Measurements from ENCODE around the gene TMOD1.

Gene TMOD1

GRCh38 chr9:97518909-97519307, 17.4 kb downstream of the TMOD1 start:
- H3K27ac ChIP-seq (ENCODE audit: low read depth, low read length), result no peak overlapping the region
- H3K27me3 ChIP-seq (ENCODE audit: control insufficient read depth, insufficient read depth, low read length), result no peaks in the 10 kb centered on the region
- no peak overlapping the region for H3K4me3 ChIP-seq (ENCODE audit: low read depth, low read length)
- peaks cover 7% of the 10 kb centered on the region; the same call in 1 of the 2 replicates for H3K4me1 ChIP-seq (ENCODE audit: control insufficient read depth, insufficient read depth, low read length)
- H3K9ac ChIP-seq (ENCODE audit: low read depth, low read length), result no peak overlapping the region
- H3K9me3 ChIP-seq (ENCODE audit: control insufficient read depth, insufficient read depth, low read length), result no peaks in the 10 kb centered on the region
- no peaks in the 10 kb centered on the region for H3K36me3 ChIP-seq (ENCODE audit: control insufficient read depth, insufficient read depth, low read length)

- Histone ChIP-seq H3K27me3 (ENCODE audit: control insufficient read depth, insufficient read depth, low read length) (no peaks in the 10 kb centered on the region), H3K9ac (ENCODE audit: low read depth, low read length) (no peak overlapping the region), H3K36me3 (ENCODE audit: control insufficient read depth, insufficient read depth, low read length) (no peaks in the 10 kb centered on the region), H3K27ac (ENCODE audit: low read depth, low read length) (no peak overlapping the region), H3K4me3 (ENCODE audit: low read depth, low read length) (no peak overlapping the region), H3K4me1 (ENCODE audit: control insufficient read depth, insufficient read depth, low read length) (peaks cover 7% of the 10 kb centered on the region; the same call in 1 of the 2 replicates), H3K9me3 (ENCODE audit: control insufficient read depth, insufficient read depth, low read length) (no peaks in the 10 kb centered on the region)
These were observed 18.0 kb downstream of the TMOD1 start for GRCh38 chr9:97519441-97519970.

GRCh38 chr9:97521576-97522333, 20.3 kb downstream of the TMOD1 start:
- Histone ChIP-seq H3K4me1 (ENCODE audit: control insufficient read depth, insufficient read depth, low read length) (no peaks in the 10 kb centered on the region), H3K27ac (ENCODE audit: low read depth, low read length) (no peak overlapping the region), H3K36me3 (ENCODE audit: control insufficient read depth, insufficient read depth, low read length) (no peaks in the 10 kb centered on the region), H3K9ac (ENCODE audit: low read depth, low read length) (no peak overlapping the region), H3K27me3 (ENCODE audit: control insufficient read depth, insufficient read depth, low read length) (no peaks in the 10 kb centered on the region), H3K4me3 (ENCODE audit: low read depth, low read length) (no peak overlapping the region), H3K9me3 (ENCODE audit: control insufficient read depth, insufficient read depth, low read length) (no peaks in the 10 kb centered on the region)

GRCh38 chr9:97524424-97524823, 23.0 kb downstream of the TMOD1 start:
- Histone ChIP-seq H3K27ac (ENCODE audit: low read depth, low read length) (no peak overlapping the region), H3K4me1 (ENCODE audit: control insufficient read depth, insufficient read depth, low read length) (peaks cover 20% of the 10 kb centered on the region), H3K27me3 (ENCODE audit: control insufficient read depth, insufficient read depth, low read length) (no peaks in the 10 kb centered on the region), H3K9me3 (ENCODE audit: control insufficient read depth, insufficient read depth, low read length) (no peaks in the 10 kb centered on the region), H3K4me3 (ENCODE audit: low read depth, low read length) (no peak overlapping the region), H3K9ac (ENCODE audit: low read depth, low read length) (no peak overlapping the region), H3K36me3 (ENCODE audit: control insufficient read depth, insufficient read depth, low read length) (no peaks in the 10 kb centered on the region)

- Histone ChIP-seq H3K9ac (ENCODE audit: low read depth, low read length) (no peak overlapping the region), H3K27ac (ENCODE audit: low read depth, low read length) (no peak overlapping the region), H3K27me3 (ENCODE audit: control insufficient read depth, insufficient read depth, low read length) (no peaks in the 10 kb centered on the region), H3K4me3 (ENCODE audit: low read depth, low read length) (no peak overlapping the region), H3K9me3 (ENCODE audit: control insufficient read depth, insufficient read depth, low read length) (no peaks in the 10 kb centered on the region), H3K36me3 (ENCODE audit: control insufficient read depth, insufficient read depth, low read length) (no peaks in the 10 kb centered on the region), H3K4me1 (ENCODE audit: control insufficient read depth, insufficient read depth, low read length) (peaks cover 20% of the 10 kb centered on the region)
These were observed 24.0 kb downstream of the TMOD1 start for GRCh38 chr9:97525451-97525850.

GRCh38 chr9:97526895-97527575, 25.6 kb downstream of the TMOD1 start:
- H3K9me3 ChIP-seq (ENCODE audit: control insufficient read depth, insufficient read depth, low read length), result no peaks in the 10 kb centered on the region
- no peak overlapping the region for H3K9ac ChIP-seq (ENCODE audit: low read depth, low read length)
- H3K27ac ChIP-seq (ENCODE audit: low read depth, low read length), result no peak overlapping the region
- H3K4me1 ChIP-seq (ENCODE audit: control insufficient read depth, insufficient read depth, low read length), result peaks cover 20% of the 10 kb centered on the region
- no peaks in the 10 kb centered on the region for H3K36me3 ChIP-seq (ENCODE audit: control insufficient read depth, insufficient read depth, low read length)
- no peaks in the 10 kb centered on the region for H3K27me3 ChIP-seq (ENCODE audit: control insufficient read depth, insufficient read depth, low read length)
- no peak overlapping the region for H3K4me3 ChIP-seq (ENCODE audit: low read depth, low read length)

GRCh38 chr9:97527626-97528528, 26.4 kb downstream of the TMOD1 start:
- Histone ChIP-seq H3K27ac (ENCODE audit: low read depth, low read length) (peak overlapping the region; percentile 91), H3K27me3 (ENCODE audit: control insufficient read depth, insufficient read depth, low read length) (no peaks in the 10 kb centered on the region), H3K4me3 (ENCODE audit: low read depth, low read length) (0 out of 2 replicates have a peak overlapping the region, but pooled peaks have one; percentile 26), H3K36me3 (ENCODE audit: control insufficient read depth, insufficient read depth, low read length) (no peaks in the 10 kb centered on the region), H3K9me3 (ENCODE audit: control insufficient read depth, insufficient read depth, low read length) (no peaks in the 10 kb centered on the region), H3K4me1 (ENCODE audit: control insufficient read depth, insufficient read depth, low read length) (peaks cover 20% of the 10 kb centered on the region), H3K9ac (ENCODE audit: low read depth, low read length) (no peak overlapping the region; the same call in 1 of the 2 replicates)

- Histone ChIP-seq H3K9ac (ENCODE audit: low read depth, low read length) (no peak overlapping the region), H3K4me3 (ENCODE audit: low read depth, low read length) (0 out of 2 replicates have a peak overlapping the region, but pooled peaks have one; percentile 26), H3K27ac (ENCODE audit: low read depth, low read length) (peak overlapping the region; percentile 91), H3K36me3 (ENCODE audit: control insufficient read depth, insufficient read depth, low read length) (no peaks in the 10 kb centered on the region), H3K4me1 (ENCODE audit: control insufficient read depth, insufficient read depth, low read length) (peaks cover 20% of the 10 kb centered on the region), H3K9me3 (ENCODE audit: control insufficient read depth, insufficient read depth, low read length) (no peaks in the 10 kb centered on the region), H3K27me3 (ENCODE audit: control insufficient read depth, insufficient read depth, low read length) (no peaks in the 10 kb centered on the region)
These were observed 27.2 kb downstream of the TMOD1 start for GRCh38 chr9:97528529-97529230.

GRCh38 chr9:97529363-97530076, 28.1 kb downstream of the TMOD1 start:
- Histone ChIP-seq H3K27ac (ENCODE audit: low read depth, low read length) (no peak overlapping the region), H3K9me3 (ENCODE audit: control insufficient read depth, insufficient read depth, low read length) (no peaks in the 10 kb centered on the region), H3K27me3 (ENCODE audit: control insufficient read depth, insufficient read depth, low read length) (no peaks in the 10 kb centered on the region), H3K9ac (ENCODE audit: low read depth, low read length) (no peak overlapping the region), H3K36me3 (ENCODE audit: control insufficient read depth, insufficient read depth, low read length) (no peaks in the 10 kb centered on the region), H3K4me1 (ENCODE audit: control insufficient read depth, insufficient read depth, low read length) (peaks cover 20% of the 10 kb centered on the region), H3K4me3 (ENCODE audit: low read depth, low read length) (no peak overlapping the region)
